HK-2 (cell line): ENCODE data around the gene PWWP2A.
A peak's percentile ranks its signal among the peaks of the same experiment; 100 is the strongest.
"Not testable (repeated sequence)": the region's sequence is repeated elsewhere in the genome, so short reads cannot be mapped to it uniquely, and the experiment has no call there.

Experiments
- DNase-seq: peaks from one replicate; pipeline ENCODE4 v3.0.0-alpha.2; 2018; ENCODE audit not compliant: unreplicated experiment

The PWWP2A gene

GRCh38 chr5:160119142-160119904 is at the start of gene PWWP2A:
Gene PWWP2A (minus strand): TSS chr5:160119450. CDS start chr5:160119388, 62 bp downstream.
- DNase-seq, result peak; percentile 95

- DNase-seq, result no peak
These were observed 48.4 kb upstream of the PWWP2A start for GRCh38 chr5:160167624-160168165.

- DNase-seq, result no peak
These were observed 47.8 kb upstream of the PWWP2A start for GRCh38 chr5:160166973-160167623.

- DNase-seq, result no peak
These were observed 47.1 kb upstream of the PWWP2A start for GRCh38 chr5:160166069-160166972.

GRCh38 chr5:160165137-160166068 is 46.2 kb upstream of the PWWP2A start:
- peak; percentile 94 for DNase-seq

- DNase-seq, result no peak
These were observed 43.7 kb upstream of the PWWP2A start for GRCh38 chr5:160162910-160163309.

- no peak for DNase-seq
These were observed 42.4 kb upstream of the PWWP2A start for GRCh38 chr5:160161626-160162025.

- not testable (repeated sequence) for DNase-seq
These were observed 41.6 kb upstream of the PWWP2A start for GRCh38 chr5:160160875-160161274.

- DNase-seq, result no peak
These were observed 40.9 kb upstream of the PWWP2A start for GRCh38 chr5:160159991-160160792.

- DNase-seq, result no peak
These were observed 38.8 kb upstream of the PWWP2A start for GRCh38 chr5:160158087-160158486.

GRCh38 chr5:160155017-160155750 is 35.9 kb upstream of the PWWP2A start:
- no peak for DNase-seq

GRCh38 chr5:160152901-160153300 is 33.7 kb upstream of the PWWP2A start:
- no peak for DNase-seq

- no peak for DNase-seq
These were observed 33.0 kb upstream of the PWWP2A start for GRCh38 chr5:160152287-160152686.

- DNase-seq, result no peak
These were observed 31.8 kb upstream of the PWWP2A start for GRCh38 chr5:160151017-160151416.

GRCh38 chr5:160150381-160150780 is 31.1 kb upstream of the PWWP2A start:
- DNase-seq, result no peak

- not testable (repeated sequence) for DNase-seq
These were observed 25.2 kb upstream of the PWWP2A start for GRCh38 chr5:160144436-160144835.

GRCh38 chr5:160134332-160134731 is 15.1 kb upstream of the PWWP2A start:
- DNase-seq, result no peak

GRCh38 chr5:160133918-160134304 is 14.7 kb upstream of the PWWP2A start:
- no peak for DNase-seq
